ENCODE measurements around the gene GRID1. TPM values are rescaled to one million over a fixed set of nuclear protein-coding genes. Genes with fewer than 3 reads are reported as not detected.

The GRID1 gene
- total RNA-seq, 1 donor from 2014 or later, result not detected

GRCh38 chr10:86283466-86284287 is 82.9 kb downstream of the GRID1 start:
- DNase-seq (no peak), ATAC-seq (ENCODE audit: low read depth) (no peak)
- Mint-ChIP-seq H3K4me3 (no peak overlapping the region), H3K27me3 (no peaks in the 10 kb centered on the region), H3K36me3 (ENCODE audit: low read depth) (no peaks in the 10 kb centered on the region), H3K27ac (no peak overlapping the region), H3K9me3 (peaks cover 8% of the 10 kb centered on the region), H3K4me1 (peaks cover 2% of the 10 kb centered on the region)
- intact Hi-C loops (cut with micrococcal nuclease), result no loop called here
- ChIA-PET CTCF (no interaction called here), POLR2A (no interaction called here)
- TF ChIP-seq CTCF (IDR thresholded peaks at IDR 0.05), result no peak

- H3K9me3 Mint-ChIP-seq, result peaks cover 8% of the 10 kb centered on the region
- intact Hi-C loops (cut with micrococcal nuclease), result no loop called here
- no peaks in the 10 kb centered on the region for H3K36me3 Mint-ChIP-seq (ENCODE audit: low read depth)
- no peaks in the 10 kb centered on the region for H3K27me3 Mint-ChIP-seq
- no peak for TF ChIP-seq CTCF (IDR thresholded peaks at IDR 0.05)
- ChIA-PET POLR2A (no interaction called here), CTCF (no interaction called here)
- no peaks in the 10 kb centered on the region for H3K4me1 Mint-ChIP-seq
- no peak overlapping the region for H3K4me3 Mint-ChIP-seq
- H3K27ac Mint-ChIP-seq, result no peak overlapping the region
- no peak for DNase-seq
- ATAC-seq (ENCODE audit: low read depth), result no peak
Observed at GRCh38 chr10:86282664-86283465, 83.7 kb downstream of the GRID1 start.

DNA sequence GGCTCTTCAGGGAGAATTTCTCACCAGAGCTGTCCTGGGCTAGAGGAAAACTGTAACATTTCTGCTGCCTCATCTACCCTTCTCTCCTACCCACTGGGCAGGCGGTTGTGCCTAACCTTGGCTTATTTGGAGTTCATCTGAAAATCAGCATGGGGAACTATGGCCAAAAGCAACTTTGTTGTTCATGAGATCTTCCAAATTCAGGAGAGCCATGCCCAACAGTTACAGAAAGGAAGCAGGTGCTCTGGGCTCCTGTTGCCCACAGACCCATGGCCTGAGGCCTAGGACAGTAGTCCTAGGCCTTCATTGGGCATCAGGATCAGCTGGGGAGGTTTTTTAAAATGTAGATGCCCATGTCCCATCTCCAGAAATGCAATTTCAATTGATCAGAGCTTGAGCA is 85.2 kb downstream of the GRID1 start:
- TF ChIP-seq CTCF (IDR thresholded peaks at IDR 0.05), result no peak
- Mint-ChIP-seq H3K4me1 (no peaks in the 10 kb centered on the region), H3K36me3 (ENCODE audit: low read depth) (no peaks in the 10 kb centered on the region), H3K27ac (no peak overlapping the region), H3K27me3 (no peaks in the 10 kb centered on the region), H3K4me3 (no peak overlapping the region), H3K9me3 (peaks cover 15% of the 10 kb centered on the region)
- DNase-seq (no peak), ATAC-seq (ENCODE audit: low read depth) (no peak)
- intact Hi-C loops (cut with micrococcal nuclease), result no loop called here
- POLR2A ChIA-PET, result no interaction called here
- CTCF ChIA-PET, result no interaction called here

GRCh38 chr10:86269332-86269731 is 97.3 kb downstream of the GRID1 start:
- POLR2A ChIA-PET, result no interaction called here
- DNase-seq (no peak), ATAC-seq (ENCODE audit: low read depth) (no peak)
- Mint-ChIP-seq H3K36me3 (ENCODE audit: low read depth) (no peaks in the 10 kb centered on the region), H3K27me3 (peaks cover 25% of the 10 kb centered on the region), H3K9me3 (peaks cover 7% of the 10 kb centered on the region), H3K4me3 (no peak overlapping the region), H3K4me1 (no peaks in the 10 kb centered on the region), H3K27ac (no peak overlapping the region)
- intact Hi-C loops (cut with micrococcal nuclease), result no loop called here
- CTCF ChIA-PET, result no interaction called here
- TF ChIP-seq CTCF (IDR thresholded peaks at IDR 0.05), result no peak

Measured in activated B cell treated with CpG ODN at 0.5 μM for 24 hours (primary cell).